OCI-LY7 (cell line): Measurements from ENCODE around the gene NKX1-1. TPM values are rescaled to one million over a fixed set of nuclear protein-coding genes. Genes with fewer than 3 reads are reported as not detected.

Source experiments
- BruUV-seq: library from RNA; stranded (reverse); fragments of 400-500 nt; replicated peaks from 2 replicates; lab custom pipeline; 2021; lab: Mats Ljungman, UMichigan
- CTCF ChIA-PET: fragments of 300-600 bp; sonication (Branson Sonifier 250); formaldehyde crosslinking; loops from one replicate; lab custom pipeline; 2022; ENCODE audit warnings: antibody characterized with exemption; ENCODE audit not compliant: unreplicated experiment; lab: Charles Lee
- POLR2A ChIA-PET: fragments of 300-600 bp; sonication (Branson Sonifier 250); formaldehyde crosslinking; loops from one replicate; lab custom pipeline; 2022; ENCODE audit warnings: antibody characterized with exemption; lab: Charles Lee
- DNase-seq: peaks from one replicate; pipeline ENCODE4 v3.0.0-alpha.2; 2015; ENCODE audit warnings: low spot score
- H2AFZ ChIP-seq: fragments of 200-600 bp; sonication (generic), shearing (Covaris generic); 2 replicates; pipeline ENCODE4 v1.6.1; 2014; ENCODE audit warnings: mild to moderate bottlenecking, antibody characterized with exemption, low read length, moderate library complexity
- H3K27ac ChIP-seq: fragments of 200-600 bp; sonication (generic); 2 replicates; pipeline ENCODE4 v1.5.1; 2014; ENCODE audit warnings: mixed run types, low read depth, mild to moderate bottlenecking, moderate library complexity, low read length, inconsistent platforms; ENCODE audit not compliant: poor library complexity, severe bottlenecking
- H3K36me3 ChIP-seq: fragments of 200-600 bp; sonication (generic); 2 replicates; pipeline ENCODE4 v1.6.1; 2014; ENCODE audit warnings: mild to moderate bottlenecking, antibody characterized with exemption, low read length, moderate library complexity, mixed read lengths; ENCODE audit not compliant: insufficient read depth
- H3K4me1 ChIP-seq: fragments of 200-600 bp; sonication (generic); 2 replicates; pipeline ENCODE4 v1.5.1; 2014; ENCODE audit warnings: mild to moderate bottlenecking, low read length; ENCODE audit not compliant: insufficient read depth, poor library complexity, severe bottlenecking
- H3K4me2 ChIP-seq: fragments of 200-600 bp; sonication (generic); 2 replicates; pipeline ENCODE4 v1.6.1; 2014; ENCODE audit warnings: mild to moderate bottlenecking, low read length
- H3K4me3 ChIP-seq: fragments of 200-600 bp; sonication (generic); 2 replicates; pipeline ENCODE4 v1.5.1; 2014; ENCODE audit warnings: mild to moderate bottlenecking, low read depth, low read length; ENCODE audit not compliant: poor library complexity, severe bottlenecking
- H3K79me2 ChIP-seq: fragments of 200-600 bp; sonication (generic); 2 replicates; pipeline ENCODE4 v1.6.1; 2016; ENCODE audit warnings: low read depth, mild to moderate bottlenecking, low read length, moderate library complexity, mixed read lengths; ENCODE audit not compliant: insufficient read depth
- H3K9me2 ChIP-seq: fragments of 200-600 bp; sonication (generic); 2 replicates; pipeline ENCODE4 v1.6.1; 2016; ENCODE audit warnings: mild to moderate bottlenecking, low read length, mixed read lengths; ENCODE audit not compliant: insufficient read depth
- H3K9me3 ChIP-seq: fragments of 200-600 bp; sonication (generic); 2 replicates; pipeline ENCODE4 v1.6.1; 2014; ENCODE audit warnings: mild to moderate bottlenecking, mixed run types, low read length, mixed read lengths
- H4K20me1 ChIP-seq: fragments of 200-600 bp; sonication (generic); 2 replicates; pipeline ENCODE4 v1.6.1; 2014; ENCODE audit warnings: mild to moderate bottlenecking, antibody characterized with exemption, low read length, moderate library complexity, mixed read lengths; ENCODE audit not compliant: insufficient read depth
- CTCF ChIP-seq: fragments of 200-600 bp; sonication (generic); conservative IDR thresholded peaks from 2 replicates; pipeline ENCODE4 v1.5.1; 2014; ENCODE audit warnings: mild to moderate bottlenecking, antibody characterized with exemption, low read length, moderate library complexity, mixed read lengths
- EZH2phosphoT487 ChIP-seq: fragments of 200-600 bp; sonication (generic); IDR thresholded peaks from 2 replicates; pipeline ENCODE4 v1.6.1; 2018; ENCODE audit warnings: low read depth, borderline replicate concordance, mild to moderate bottlenecking, mixed run types, antibody characterized with exemption, low read length, moderate library complexity, mixed read lengths
- intact Hi-C: fragments of 100-400 bp; cut with micrococcal nuclease; formaldehyde crosslinking; loops from one replicate; pipeline ENCODE4 v1.10.0; 2022; ENCODE audit not compliant: unreplicated experiment
- total RNA-seq, 2 experiments: library from RNA; depleted of rRNA in 1 of 2; stranded (reverse); fragments of >200 nt in 1 of 2; shearing (Covaris generic) in 1 of 2; gene quantifications; 2 replicates each; pipeline ENCODE4 v1.2.3, GENCODE V29; 2014 to 2022

The NKX1-1 gene
- total RNA-seq, 2 experiments from 2014 or later, result not detected

DNA sequence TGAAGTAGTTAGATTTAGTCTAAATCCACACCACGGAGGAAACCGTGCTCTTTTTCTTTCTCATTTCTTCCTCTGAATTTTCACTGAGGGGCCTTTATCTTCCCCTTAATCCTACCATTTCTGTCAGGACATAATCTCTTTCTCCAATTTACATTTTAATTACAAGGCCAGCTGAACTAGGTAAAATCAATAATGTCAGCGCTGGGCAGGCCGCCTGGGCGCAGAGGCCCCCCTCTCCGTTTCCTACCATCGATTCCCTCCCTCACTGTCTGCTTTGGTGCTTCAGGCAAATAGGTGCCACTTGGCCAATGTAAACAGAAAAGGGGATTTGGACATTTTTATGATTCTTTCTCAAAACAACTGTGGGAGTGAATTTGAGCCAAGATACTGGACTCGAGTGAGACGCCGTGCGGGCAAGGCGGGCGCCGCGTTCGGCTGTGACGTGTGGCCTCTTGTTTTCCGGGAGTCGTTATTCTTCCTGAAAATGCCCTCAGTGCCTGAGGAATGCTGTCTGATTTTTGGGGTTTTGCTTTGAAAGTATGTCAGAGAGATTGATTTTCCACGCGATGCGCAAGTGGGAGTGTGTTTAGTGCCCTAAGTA lies 36.7 kb downstream of the NKX1-1 start:
- H3K36me3 ChIP-seq, result peaks cover 20% of the 10 kb centered on the region
- H3K4me1 ChIP-seq, result no peaks in the 10 kb centered on the region
- H3K9me2 ChIP-seq, result no peaks in the 10 kb centered on the region
- no peak overlapping the region for H3K27ac ChIP-seq
- intact Hi-C loops, result no loop called here
- POLR2A ChIA-PET, result no interaction called here
- CTCF ChIA-PET, result no interaction called here
- H3K4me2 ChIP-seq, result no peak overlapping the region
- no peaks in the 10 kb centered on the region for H4K20me1 ChIP-seq
- DNase-seq, result no peak
- TF ChIP-seq CTCF (no peak), EZH2phosphoT487 (no peak)
- BruUV-seq, result no TSS peak
- no peak overlapping the region for H3K4me3 ChIP-seq
- H3K79me2 ChIP-seq, result no peaks in the 10 kb centered on the region
- no peak overlapping the region for H2AFZ ChIP-seq
- H3K9me3 ChIP-seq, result no peaks in the 10 kb centered on the region

DNA sequence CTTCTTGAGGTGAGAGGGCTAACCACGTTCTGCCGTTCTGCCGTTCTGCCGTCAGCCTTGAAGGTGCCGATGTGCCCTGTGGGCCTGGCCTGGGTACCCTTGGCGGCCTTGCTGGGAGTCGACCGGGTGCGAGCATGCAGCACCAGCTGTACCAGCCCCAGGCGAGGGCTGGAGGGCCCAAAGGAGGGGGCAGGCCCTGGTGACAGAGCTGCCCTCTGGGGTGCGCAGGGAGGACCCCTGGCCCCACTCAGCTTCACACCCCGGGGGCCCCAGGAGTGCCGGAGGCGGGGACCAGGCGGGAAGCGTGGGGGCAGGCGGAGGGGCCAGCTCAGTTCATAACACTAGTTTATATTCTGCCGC lies 37.2 kb downstream of the NKX1-1 start:
- CTCF ChIA-PET, result no interaction called here
- no peaks in the 10 kb centered on the region for H3K79me2 ChIP-seq
- no peak overlapping the region for H3K4me3 ChIP-seq
- POLR2A ChIA-PET, result no interaction called here
- H3K9me3 ChIP-seq, result no peaks in the 10 kb centered on the region
- no peak overlapping the region for H3K4me2 ChIP-seq
- H3K27ac ChIP-seq, result no peak overlapping the region
- intact Hi-C loops, result no loop called here
- H3K4me1 ChIP-seq, result no peaks in the 10 kb centered on the region
- no peak for TF ChIP-seq EZH2phosphoT487
- no peaks in the 10 kb centered on the region for H3K9me2 ChIP-seq
- H2AFZ ChIP-seq, result no peak overlapping the region
- peaks cover 20% of the 10 kb centered on the region for H3K36me3 ChIP-seq
- no peak for DNase-seq
- H4K20me1 ChIP-seq, result no peaks in the 10 kb centered on the region
- BruUV-seq, result no TSS peak

DNA sequence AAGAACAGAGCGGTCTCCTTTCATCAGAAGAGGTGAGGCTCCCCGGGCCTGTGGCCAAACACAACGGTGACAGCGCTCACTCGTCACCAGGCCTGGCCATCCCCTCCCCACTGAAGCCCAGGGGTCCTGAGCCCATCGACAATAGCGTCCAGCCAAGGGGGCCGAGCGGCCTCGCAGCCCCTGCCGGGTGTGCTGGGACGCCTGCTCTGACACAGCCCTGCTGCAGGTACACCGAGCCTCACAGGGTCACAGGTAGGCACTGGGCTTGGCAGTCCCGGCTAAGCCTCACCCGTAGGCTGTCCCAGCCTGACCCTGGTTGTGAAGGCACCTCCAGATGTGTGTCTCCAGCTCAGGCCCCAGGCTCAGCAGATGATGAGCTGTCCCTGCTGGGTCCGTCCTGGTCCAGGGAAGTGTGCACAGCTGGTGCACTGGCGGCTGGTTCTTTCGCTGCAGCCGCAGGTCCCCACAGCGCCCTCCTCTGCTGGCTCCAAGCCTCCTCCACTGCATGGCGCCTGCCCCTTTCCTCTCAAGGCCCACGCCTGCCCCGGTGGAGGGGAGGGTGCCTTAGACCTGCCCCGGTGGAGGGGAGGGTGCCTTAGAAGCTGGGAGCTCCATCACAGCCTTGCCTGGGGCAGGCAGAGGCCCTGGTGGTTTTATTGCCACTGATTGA lies 37.7 kb downstream of the NKX1-1 start:
- Histone ChIP-seq H3K36me3 (peaks cover 20% of the 10 kb centered on the region), H4K20me1 (no peaks in the 10 kb centered on the region), H3K9me2 (no peaks in the 10 kb centered on the region), H3K9me3 (no peaks in the 10 kb centered on the region), H3K4me3 (no peak overlapping the region), H3K79me2 (no peaks in the 10 kb centered on the region), H3K27ac (no peak overlapping the region), H3K4me1 (no peaks in the 10 kb centered on the region), H3K4me2 (no peak overlapping the region), H2AFZ (no peak overlapping the region)
- intact Hi-C loops, result no loop called here
- ChIA-PET CTCF (no interaction called here), POLR2A (no interaction called here)
- no TSS peak for BruUV-seq
- TF ChIP-seq CTCF, result no peak
- no peak for TF ChIP-seq EZH2phosphoT487
- no peak for DNase-seq
